Right lobe of liver (tissue), 4 donors: Measurements from ENCODE around the gene HOXC4.

Experiments used
- POLR2A ChIP-seq: fragments of 450-650 bp; IDR thresholded peaks from one replicate; pipeline ENCODE4 v1.6.1; 2017; ENCODE audit warnings: antibody characterized with exemption, mild to moderate bottlenecking
- TF ChIP-seq, protein P1 (sequence below), 4 donors: fragments of 200-600 bp in 3 of 4; fragments of 450-650 bp in 1 of 4; IDR thresholded peaks; one replicate each; pipeline versions ENCODE4 v1.5.1 to v1.8.0; 2016 to 2022; ENCODE audit warnings: antibody characterized with exemption in 4 of 4, mild to moderate bottlenecking in 2 of 4
- donor health status: DM: no; HTN: no; CAD: no.
- donor health status: DM: no; HTN: no; CAD: no.
- donor health status: DM: no; HTN: yes; CAD: no.

- TF ChIP-seq, protein P1, sequence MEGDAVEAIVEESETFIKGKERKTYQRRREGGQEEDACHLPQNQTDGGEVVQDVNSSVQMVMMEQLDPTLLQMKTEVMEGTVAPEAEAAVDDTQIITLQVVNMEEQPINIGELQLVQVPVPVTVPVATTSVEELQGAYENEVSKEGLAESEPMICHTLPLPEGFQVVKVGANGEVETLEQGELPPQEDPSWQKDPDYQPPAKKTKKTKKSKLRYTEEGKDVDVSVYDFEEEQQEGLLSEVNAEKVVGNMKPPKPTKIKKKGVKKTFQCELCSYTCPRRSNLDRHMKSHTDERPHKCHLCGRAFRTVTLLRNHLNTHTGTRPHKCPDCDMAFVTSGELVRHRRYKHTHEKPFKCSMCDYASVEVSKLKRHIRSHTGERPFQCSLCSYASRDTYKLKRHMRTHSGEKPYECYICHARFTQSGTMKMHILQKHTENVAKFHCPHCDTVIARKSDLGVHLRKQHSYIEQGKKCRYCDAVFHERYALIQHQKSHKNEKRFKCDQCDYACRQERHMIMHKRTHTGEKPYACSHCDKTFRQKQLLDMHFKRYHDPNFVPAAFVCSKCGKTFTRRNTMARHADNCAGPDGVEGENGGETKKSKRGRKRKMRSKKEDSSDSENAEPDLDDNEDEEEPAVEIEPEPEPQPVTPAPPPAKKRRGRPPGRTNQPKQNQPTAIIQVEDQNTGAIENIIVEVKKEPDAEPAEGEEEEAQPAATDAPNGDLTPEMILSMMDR (IDR thresholded peaks at IDR 0.05) = no peak
- no peak for TF ChIP-seq POLR2A
Observed at GRCh38 chr12:54012631-54013409, 40.8 kb upstream of the HOXC4 start.
